IPS DF 4.7 (cell line): ENCODE results near the gene A3GALT2.
"Not testable (repeated sequence)": the region's sequence is repeated elsewhere in the genome, so short reads cannot be mapped to it uniquely, and the experiment has no call there.

Experiments used
- DNase-seq: peaks from one replicate; pipeline ENCODE4 v3.0.0-alpha.2; 2013; ENCODE audit warnings: low spot score; ENCODE audit errors: extremely low read depth

The A3GALT2 gene

DNA sequence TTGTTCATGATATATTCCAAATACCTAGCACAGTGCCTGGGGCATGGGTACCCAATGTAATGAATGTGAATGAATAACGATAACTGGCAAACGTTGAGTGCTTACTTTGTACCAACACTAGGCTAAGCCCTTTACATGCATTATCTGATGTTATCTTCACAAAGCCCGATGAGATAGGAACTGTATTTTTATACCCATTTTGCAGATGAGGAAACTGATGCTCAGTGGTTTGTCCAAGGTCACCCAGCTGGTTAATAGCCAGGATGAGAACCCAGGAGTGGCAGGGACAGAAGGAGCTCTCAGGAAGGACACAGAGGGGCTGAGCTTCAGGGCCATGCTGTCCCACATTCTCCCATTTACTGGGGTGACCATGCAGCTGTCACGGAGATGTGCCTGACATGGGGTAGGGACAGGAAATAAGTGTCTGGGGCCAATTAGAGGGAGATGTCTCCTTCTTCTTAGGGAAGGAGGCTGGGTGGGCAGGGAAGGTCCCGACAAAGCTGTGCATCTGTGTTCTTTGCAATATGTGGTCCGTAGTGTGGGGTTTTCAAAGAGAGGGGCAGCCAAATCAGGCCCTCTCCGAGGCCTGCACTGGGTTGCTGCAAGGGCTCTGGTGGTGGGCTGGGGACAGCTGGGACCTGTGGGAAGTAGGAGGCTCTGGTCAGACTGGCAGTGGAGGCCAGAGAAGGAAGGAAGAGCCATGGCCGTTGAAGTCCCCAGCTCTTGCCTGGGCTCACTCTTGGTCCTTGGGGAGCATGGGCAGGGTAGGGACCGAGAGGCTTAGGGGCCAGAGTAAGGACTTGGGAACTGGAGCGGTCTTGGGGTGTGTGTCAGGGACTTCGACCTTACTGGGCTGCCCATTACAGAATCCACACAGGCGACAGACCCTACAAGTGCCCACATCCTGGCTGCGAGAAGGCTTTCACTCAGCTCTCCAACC is 26.6 kb downstream of the A3GALT2 start:
- no peak for DNase-seq

DNA sequence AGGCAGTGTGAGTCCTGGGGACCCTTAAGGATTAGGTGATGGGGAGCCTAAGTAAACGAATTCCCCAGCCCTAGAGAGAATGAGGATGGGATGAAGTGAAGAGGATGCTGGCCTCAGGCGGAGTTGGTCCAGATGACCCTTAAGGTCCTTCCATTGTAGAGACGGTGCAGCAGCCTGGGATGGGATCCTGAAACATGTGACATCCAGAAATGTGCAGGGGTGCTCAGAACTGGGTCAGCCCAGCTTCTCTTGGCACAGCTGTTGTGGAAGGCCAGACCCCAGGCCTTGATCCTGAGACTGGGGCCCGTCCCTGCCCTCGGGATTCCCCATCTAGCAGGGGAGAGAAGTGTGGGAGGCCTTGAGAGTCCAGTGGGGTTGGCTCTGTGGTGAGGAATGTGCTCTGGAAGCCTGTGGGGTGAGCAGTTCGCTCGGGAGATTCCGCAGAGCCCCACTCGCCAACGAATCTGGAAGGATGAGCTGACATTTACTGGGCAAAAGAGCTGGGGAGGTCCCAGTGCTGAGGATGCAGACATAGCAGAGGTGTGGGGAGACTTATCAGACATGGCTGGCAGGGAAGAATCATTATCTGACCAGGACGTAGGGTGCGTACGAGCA is 28.1 kb downstream of the A3GALT2 start:
- DNase-seq = no peak

DNA sequence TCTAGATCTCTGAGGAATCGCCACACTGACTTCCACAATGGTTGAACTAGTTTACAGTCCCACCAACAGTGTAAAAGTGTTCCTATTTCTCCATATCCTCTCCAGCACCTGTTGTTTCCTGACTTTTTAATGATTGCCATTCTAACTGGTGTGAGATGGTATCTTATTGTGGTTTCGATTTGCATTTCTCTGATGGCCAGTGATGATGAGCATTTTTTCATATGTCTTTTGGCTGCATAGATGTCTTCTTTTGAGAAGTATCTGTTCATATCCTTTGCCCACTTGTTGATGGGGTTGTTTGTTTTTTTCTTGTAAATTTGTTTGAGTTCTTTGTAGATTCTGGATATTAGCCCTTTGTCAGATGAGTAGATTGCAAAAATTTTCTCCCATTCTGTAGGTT is 30.3 kb downstream of the A3GALT2 start:
- DNase-seq = not testable (repeated sequence)

DNA sequence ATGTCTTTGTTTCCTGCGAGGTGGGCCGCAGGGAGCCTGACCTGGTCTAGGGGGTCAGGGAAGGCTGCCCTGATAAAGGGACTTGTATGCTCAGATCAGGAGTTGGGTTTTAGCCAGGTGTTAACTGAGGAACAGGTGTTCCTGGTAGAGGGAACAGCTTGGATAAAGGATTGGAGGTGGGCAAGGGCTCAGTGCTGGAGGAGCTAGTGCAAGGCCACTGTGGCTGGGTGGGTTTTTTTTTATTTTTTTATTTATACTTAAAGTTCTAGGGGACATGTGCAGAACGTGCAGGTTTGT is 31.1 kb downstream of the A3GALT2 start:
- no peak for DNase-seq

DNA sequence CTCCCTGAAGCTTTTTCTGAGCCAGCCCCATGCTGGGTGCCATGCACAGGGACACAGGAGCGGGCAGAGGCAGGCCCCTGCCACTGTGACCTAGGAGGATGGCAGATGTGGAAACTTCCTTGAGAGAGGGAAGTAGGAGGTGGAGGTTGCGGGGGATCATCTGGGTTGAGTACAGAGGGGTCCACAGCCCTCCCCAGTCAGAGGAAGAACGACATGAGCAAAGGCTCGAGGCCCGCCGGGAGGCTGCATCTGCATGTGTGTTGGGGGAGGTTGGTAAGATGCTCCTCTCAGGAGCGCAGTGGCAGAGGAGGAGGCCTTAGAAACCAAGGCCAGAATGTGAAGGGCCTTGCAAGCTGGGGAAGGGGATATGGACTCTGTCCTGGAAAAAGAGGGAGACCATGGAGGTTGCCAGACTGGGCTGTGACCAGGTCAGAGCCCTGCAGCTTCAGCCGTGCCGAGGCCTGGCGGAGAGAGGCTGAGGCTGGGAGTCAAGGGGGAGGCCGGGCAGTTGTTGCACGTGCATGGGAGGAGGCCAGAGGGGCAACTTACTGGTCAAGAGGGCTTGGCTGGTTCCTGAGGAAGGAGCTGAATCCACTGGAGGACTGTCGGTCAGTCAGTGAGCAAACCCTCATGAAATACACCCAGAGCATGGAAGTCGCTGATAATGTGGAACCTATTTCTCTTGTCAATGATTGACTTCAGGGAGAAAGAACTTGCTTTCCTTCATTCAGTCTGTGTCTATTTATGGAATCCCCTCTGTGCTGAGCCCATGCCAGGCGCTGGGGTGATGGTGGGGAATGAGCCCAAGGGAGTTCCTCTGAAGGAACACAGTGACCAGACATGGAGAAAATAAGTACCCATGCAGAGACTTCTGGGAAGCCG is 31.7 kb downstream of the A3GALT2 start:
- no peak for DNase-seq

DNA sequence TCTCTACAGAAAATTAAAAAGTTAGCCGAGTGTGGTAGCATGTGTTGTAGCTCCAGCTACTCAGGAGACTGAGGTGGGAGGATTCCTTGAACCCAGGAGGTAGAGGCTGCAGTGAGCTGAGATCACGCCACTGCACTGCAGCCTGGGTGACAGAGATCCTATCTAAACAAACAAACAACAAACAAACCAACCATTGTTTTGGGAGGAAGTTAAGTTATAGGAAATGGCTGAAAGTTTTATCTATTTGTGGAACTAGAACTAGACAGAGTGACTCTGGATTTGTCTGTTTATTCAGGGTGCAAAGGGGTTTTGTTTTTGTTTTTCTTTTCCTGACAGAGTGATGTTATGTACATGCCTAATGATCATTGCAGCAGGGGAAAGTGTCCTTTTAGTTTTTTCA is 33.6 kb downstream of the A3GALT2 start:
- no peak for DNase-seq

DNA sequence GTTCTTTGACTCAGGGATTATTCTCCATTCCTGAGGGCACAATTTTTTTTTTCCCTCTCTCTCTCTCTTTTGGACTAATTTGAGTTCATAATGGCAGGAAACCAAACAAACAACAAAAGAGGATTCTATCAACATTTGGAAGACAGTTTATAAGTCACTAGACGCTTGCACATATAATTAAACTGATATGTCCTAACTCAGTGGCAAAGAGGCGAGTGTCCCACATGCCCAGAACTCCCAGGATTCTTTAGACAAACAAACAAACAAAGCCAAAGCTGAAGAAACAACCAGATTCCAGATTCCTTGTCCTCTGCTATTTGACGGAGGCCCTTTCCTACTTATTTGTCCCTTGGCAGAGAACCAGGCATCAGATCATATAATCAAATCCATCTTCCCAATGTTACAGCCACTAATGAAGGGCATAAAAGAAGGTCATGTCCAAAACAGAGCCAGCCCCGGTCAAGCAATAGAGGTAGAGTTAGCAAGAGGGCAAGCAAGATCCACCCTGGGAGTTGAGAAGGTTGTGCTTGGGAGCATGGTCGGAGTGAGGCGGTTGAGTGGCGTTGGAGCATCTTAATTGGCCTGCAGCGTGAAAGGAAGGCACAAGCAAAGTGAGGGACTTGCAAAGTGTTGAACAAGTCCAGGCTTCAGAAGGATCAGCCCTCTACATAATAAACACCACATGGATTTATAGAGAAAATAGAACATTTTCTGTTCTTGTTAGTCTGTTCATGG is 34.3 kb downstream of the A3GALT2 start:
- DNase-seq = no peak

DNA sequence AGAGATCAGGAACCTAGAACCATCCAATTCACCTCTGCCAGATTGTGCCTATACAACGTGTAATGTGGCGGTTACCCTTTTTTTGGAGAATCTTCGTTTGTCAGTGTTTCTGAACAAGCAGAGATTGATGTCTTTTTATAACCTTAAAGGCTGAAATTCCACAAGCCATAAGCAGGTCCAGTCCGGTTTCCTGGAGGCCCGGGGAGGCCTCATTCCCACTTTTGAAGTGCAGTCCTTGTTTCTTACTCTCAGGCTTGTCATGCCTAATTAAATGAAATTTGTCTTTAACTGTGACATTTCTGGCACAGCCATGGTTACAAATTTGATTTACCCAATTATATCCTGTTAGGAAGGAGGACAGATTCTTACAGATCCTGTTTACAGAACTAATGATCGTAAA is 36.8 kb downstream of the A3GALT2 start:
- no peak for DNase-seq

DNA sequence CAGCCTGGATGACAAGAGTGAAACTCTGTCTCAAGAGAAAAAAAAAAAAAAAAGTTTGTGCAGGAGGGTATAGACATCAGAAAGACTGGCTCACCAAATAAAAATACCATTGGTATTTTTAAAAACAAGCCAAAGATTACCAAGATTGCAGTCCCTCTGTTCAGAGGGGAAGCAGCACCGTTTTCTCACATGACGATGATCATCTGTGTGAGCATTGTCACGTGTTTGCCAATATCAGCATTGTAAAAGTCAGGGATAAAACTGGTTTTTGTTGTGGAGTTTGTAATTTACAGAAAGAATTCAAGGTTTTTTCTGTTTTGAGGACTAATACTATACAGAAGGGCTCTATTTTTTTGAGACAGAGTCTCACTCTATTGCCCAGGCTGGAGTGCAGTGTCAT is 38.1 kb downstream of the A3GALT2 start:
- no peak for DNase-seq

DNA sequence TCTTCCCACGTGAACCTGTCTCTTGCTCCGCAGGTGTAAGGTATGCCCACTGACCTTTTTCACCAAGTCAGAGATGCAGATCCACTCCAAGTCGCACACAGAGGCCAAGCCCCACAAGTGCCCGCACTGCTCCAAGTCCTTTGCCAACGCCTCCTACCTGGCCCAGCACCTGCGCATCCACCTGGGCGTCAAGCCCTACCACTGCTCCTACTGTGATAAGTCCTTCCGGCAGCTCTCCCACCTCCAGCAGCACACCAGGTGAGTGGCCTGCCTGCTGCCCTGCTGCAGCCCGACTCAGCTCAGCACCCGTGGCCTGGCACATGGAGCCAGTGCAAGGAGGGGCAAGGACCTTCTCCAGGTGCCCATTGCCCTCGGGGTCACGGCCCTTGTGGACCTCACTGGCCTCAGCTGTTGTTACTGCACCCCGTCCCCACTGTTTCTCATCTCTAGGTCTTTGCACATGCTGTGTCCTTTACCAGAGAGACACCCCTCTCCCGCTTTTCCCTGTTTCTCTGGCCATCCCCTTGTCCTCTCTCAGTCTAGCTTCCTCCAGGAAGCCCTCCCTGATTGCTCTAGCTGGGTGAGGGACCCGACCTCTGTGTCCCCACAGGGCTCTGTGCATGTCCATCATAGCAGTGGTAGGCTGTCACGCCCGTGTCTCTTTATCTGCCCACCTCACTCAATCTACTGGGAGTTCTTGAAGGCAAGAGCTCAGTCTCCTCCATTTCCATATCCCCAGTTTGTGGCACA is 39.2 kb downstream of the A3GALT2 start:
- DNase-seq = no peak

DNA sequence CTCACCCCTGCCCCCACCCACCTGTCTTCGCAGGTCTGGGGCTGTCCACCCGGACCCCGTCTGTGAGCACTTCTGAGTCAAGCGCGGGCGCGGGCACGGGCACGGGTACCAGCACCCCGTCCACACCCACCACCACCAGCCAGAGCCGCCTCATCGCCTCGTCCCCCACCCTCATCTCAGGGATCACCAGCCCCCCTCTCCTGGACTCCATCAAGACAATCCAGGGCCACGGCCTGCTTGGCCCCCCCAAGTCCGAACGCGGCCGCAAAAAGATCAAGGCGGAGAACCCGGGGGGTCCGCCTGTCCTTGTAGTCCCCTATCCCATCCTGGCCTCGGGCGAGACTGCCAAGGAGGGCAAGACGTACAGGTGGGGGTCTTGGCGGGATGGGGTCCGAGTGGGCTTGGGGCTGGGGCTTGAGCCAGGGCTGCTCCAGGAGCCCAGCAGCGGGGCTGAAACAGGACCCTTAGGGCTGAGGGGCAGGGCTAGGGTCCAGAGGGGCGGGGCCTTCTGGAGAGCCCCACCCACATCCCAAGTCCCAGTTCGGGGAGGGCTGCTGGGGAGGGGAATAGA is 40.7 kb downstream of the A3GALT2 start:
- no peak for DNase-seq

DNA sequence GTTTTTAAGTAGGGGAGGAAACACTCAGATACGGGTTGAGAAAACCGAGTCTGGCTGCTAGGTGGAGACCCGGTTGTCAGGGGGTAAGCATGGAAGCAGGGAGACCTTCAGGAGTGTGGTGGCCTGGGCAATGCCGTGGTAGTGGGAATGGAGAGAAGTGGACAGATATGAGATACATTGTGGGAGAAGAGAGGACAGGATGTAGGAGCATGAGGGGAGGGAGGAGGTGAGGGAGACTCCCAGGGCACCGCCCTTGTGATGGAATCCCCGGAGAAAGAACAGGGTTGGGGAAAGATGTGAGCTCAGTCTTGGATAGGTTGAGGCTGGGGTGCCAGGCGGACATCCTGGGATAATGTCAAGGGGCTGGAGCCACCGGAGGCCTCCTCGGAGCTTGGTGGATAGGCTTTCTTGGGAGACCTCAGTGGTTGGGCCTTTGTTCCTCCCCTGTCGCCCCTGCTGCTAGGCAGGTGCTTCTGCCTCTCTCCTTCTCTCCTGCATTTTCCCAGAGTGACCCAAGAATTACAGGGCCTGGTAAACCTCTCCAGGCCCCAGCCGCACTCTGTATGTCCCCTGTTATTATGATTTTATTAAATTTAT is 43.3 kb downstream of the A3GALT2 start:
- no peak for DNase-seq

DNA sequence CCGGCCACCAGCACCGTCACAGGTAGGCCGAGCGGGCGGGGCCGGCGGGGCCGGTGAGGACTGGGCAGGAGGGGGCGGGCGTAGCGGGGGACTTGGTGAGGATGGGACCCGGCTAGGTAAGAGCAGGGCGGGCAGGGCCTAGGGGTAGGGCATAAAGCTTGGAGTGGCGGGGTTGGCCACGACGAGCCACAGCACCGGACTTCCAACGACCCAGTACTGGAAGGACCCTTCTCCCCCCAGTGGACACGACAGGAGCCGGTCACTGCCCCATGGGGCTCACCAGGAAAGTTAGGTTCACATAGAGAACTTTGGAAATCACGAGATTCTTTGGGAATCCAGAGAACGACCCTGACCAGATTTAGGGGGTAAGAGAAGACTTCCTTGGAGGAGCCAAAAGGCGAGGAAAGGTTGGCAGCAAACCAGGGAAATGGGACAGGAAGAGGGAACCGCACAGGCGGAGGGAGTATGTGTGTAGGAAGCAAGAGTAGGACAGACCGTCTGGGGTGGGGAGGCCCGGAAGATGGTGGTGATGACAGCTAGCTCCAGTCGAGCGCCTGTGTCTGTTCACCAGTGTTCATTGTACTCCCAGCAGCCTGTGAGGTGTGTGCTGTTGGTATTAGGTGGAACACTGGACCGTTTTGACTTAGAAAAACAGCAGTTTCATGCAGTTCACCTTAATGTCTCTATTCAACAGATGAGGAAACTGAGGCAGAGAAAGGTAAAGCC is 44.2 kb downstream of the A3GALT2 start:
- no peak for DNase-seq

DNA sequence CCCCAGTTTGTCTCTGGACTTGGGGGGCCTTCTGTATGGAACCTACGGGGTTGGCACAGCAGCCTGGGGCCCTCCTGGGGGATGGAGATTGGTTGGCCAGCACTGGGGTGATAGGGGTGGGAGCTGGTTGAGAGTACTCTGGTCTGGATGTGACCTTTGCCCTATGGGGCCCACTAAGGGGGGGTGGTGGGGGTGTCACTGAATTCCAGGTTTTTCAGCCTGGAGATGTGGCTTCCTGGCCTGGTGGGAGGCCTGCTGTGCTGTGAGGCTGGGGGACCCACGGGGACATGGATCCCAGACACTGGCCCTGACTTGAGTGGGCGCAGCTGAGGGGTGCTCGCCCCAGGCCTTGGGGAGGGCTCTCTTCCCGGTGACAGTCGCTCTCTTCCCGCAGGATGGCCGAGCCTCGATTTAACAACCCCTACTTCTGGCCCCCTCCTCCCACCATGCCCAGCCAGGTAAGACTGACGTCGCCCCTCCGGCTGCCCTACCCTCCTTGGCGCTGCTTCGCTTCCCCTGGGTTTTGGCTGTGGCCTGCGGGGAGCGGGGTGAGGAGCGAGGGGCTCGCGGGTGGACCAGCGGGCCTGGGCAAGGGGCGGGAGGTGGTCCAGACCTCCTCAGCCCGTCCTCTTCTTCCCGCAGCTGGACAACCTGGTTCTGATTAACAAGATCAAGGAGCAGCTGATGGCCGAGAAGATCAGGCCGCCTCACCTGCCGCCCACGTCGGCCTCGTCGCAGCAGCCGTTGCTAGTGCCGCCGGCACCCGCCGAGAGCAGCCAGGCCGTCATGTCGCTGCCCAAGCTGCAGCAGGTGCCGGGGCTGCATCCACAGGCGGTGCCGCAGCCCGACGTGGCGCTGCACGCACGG is 45.0 kb downstream of the A3GALT2 start:
- DNase-seq = no peak

DNA sequence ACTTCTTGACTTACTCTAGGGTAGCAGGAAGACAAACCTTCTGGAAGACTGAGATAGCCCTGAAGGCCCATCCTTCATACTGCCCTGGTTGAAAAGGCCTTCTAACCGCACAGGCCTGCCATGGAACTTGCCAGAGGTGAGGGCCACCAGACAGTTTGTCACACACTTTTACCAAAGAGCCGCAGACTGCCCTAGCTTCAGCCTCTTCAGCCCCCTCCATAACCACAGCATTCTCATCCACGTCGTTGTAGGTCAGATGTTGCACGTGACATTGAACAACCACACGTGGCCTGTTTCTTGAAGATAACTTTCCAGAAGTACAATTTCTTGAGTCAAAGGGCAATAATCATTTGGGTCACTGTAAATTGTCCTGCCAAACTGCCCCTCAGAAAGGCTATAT is 45.7 kb downstream of the A3GALT2 start:
- no peak for DNase-seq

DNA sequence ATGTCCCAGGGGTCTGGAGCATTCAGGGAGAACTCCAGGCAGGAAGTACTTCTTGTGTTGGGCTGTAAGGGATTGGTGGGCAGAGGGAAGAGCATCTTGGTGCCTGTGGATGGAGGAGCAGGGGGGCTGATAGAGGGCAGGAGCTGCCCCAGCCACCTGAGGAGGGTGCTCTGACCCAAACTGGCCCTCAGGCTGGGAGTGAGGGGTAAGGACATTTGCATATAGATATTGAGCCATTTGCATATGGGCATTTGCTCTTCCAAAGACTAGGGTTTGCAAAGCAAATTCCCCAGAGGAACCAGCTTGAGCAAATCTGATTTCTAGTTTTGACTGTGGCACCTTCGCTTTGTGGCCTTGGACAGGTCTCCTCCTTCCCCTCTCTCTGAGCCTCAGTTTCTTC is 46.5 kb downstream of the A3GALT2 start:
- DNase-seq = no peak

DNA sequence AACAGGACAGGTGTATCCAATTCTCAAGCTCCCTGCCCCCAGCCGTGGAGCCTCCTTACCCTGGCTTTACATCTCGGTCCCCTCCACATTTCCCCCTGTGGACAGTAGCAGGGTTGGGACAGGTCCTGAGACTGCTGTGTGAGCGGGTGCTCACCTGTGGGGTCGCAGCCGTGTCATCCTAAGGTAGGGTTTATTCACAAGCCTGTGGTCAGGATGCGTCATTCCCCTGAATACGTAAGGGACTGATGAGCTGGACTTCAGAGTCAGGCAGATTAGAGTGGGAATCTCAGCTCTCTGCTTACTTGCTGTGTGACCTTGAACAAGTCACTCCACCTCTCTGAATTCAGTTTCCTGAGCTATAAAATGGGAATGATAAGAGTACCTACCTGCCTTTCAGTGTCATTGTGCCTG is 46.9 kb downstream of the A3GALT2 start:
- DNase-seq = no peak

DNA sequence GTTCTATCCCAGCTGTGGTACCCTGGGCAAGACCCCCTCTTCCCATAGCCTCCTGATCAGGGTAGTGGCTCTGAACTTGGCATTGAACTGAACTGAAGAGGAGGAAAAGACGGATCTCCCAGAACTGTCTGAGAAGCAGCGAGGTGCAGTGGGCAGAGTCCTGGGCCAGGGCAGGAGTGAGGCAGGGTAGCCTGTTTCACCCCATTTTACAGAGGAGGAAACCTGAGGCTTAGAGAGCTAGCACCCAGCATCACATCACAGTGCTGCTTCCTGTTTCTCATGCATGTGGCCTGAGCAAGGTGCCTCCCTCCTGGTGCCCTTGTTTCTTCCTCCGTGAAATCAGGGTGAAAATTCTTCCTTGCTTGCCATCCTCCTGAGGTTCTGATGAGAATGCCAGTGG is 47.5 kb downstream of the A3GALT2 start:
- DNase-seq = no peak
